Measurements from ENCODE around the gene ZNF804A. TPM values are rescaled to one million over a fixed set of nuclear protein-coding genes. Genes with fewer than 3 reads are reported as not detected.

ZNF804A gene
- polyA plus RNA-seq, 4 donors: 0.95 to 2.1 (median 1.6) TPM

DNA sequence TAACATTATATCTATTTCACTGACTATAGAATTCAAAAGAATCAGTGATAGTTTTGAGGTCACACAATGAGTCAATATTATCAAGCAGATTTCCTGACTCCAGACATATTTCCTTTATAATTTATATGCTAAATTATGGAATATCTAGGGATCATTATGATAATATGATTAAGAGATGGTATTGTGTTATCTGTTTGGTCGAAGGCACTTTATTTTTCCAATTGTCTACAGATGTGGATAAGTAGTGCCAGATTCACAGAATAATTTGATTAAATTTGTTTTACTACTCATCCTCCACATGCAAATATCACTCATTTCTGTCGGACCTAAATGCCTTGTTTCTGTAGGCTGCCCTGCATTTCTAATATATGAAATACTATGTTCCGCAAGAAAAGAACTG lies 4.4 kb downstream of the ZNF804A start:
- no peak for DNase-seq (ENCODE audit: low read depth in 4 of 4, low spot score in 2 of 4)

DNA sequence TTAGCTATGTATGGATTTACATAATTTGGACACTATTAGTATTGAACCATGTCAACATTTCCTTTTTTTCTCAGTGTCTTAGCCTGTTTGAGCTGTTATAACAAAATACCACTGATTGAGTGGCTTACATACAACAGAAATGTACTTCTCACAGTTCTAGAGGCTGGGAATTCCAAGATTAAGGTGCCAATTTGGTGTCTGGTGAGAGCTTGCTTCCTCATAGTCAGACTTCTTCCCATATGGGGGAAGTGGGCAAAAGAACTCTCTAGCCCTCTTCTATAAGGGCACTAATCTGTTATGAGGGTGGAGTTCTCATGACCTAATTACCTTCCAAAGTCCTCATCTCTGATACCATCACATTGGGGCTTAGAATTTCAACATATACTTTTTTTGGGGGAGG lies 12.6 kb downstream of the ZNF804A start:
- no peak for DNase-seq (ENCODE audit: low read depth in 4 of 4, low spot score in 2 of 4)

DNA sequence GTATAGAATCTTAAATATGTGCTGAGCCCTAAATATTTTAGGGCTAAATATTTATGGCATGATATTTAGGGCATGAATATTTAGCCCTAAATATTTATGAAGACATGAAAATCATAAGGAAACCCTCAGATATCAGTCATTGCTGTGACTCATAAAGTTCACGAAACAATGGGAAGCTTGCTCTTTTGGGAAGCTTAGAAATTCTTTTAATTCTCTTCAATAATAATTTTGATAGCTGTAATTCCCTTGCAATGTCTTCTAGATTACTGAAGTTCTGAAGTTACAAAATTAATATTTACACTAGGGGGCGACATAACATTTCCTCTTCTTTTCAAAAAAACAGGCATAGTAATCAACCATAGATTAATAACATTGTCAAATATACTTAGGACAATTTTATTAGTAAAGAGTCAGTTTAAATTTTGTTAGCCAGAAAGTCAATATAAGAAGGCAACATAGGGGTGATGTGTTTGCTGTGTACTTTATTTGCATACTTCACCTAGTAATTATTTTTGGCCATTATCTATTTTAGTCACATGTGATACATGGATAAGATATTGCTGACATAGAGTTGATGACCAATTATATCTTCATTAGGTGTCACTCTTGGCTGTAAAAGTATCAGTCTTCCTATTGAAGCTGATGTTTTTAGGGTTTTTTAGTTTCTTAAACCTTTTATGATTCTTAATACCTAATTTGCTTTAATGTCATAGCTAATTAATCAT lies 13.2 kb downstream of the ZNF804A start:
- peak in 1 of 4 donors; percentile 2 for DNase-seq (ENCODE audit: low read depth in 4 of 4, low spot score in 2 of 4)

DNA sequence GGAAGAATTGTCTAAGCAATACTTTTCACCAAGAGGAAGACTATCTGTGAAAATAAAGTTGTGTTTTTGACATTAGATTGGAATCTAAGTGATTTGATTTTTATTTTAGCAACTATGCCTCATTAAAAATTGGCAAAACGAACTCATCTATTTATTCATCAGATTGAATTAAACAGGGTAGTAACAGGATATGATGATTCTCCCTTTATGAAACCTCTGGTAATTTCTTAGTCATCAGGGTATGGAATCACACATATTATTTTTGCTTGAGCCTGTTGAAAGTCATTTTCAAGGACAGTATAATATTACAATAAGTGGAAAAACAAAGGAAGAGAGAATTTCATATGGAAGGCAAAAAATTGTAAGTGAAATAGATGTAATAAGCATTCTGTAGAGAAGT lies 22.0 kb downstream of the ZNF804A start:
- DNase-seq (ENCODE audit: low read depth in 4 of 4, low spot score in 2 of 4): no peak

DNA sequence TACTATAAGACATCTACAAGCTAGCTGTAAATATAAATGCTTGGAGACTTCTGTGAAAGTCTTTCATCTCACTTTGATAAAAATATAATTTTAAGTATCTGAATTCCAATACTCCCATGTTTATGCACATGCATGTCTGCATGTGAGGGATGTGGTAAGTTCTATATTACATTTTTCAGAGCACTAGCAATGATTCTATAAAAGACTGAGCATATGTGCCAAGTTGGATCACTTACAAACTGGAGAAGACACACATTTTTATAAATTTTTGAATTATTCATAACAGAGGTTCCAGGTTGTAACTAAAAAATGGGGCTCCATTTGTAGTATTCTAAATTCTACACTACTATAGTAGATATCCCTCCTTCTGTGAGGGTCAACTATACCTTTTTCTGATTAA lies 26.0 kb downstream of the ZNF804A start:
- no peak for DNase-seq (ENCODE audit: low read depth in 4 of 4, low spot score in 2 of 4)

DNA sequence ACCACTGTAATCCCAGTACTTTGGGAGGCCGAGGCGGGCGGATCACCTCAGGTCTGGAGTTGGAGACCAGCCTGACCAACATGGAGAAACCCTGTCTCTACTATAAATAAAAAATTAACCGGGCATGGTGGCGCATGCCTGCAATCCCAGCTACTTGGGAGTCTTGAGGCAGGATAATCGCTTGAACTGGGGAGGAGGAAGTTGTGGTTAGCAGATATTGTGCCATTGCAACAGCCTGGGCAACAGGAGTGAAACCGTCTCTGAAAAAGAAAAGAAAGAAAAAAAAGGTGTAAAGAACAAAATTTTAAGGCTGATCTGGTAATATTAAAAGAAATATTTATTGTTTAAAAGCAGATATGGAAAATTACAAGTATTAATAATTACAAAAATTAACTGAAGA lies 29.7 kb downstream of the ZNF804A start:
- no peak for DNase-seq (ENCODE audit: low read depth in 4 of 4, low spot score in 2 of 4)

DNA sequence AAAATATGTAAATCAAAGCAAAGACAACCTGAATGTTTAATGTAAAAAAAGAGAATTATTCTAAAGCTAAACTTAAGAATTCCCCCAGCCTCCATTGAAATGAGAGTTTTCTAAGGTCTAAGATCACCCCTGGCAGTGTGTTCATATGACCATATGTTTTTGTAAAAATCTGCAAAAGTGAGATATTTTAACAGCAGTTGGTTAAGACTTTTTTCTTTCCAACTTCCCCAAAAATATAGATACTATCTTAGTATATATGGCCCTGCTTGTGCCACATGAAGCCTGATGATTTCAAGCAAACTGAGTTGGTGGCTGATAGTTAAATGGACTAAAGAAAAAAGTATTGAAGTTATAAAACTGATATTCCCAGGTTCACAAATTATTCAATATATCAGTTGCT lies 35.4 kb downstream of the ZNF804A start:
- DNase-seq (ENCODE audit: low read depth in 4 of 4, low spot score in 2 of 4): no peak

DNA sequence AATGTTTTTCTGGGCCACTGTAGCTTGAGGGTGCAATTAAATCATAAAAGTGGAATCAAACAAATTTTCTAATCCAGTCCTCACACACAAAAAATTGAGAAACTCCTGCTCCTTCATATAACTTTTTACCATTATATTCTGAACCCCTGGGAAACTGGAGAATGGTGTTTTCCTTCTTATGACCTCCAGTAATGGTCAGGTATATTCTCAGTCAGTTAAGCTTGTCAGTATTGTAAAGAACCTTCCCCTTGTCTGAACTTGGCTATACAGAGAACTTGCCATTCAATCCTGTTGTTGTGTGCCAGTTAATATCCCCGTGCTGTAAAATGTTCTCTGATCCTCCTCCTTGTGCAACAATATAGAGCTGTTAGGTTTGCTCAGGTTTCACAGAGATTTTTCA lies 39.5 kb downstream of the ZNF804A start:
- no peak for DNase-seq (ENCODE audit: low read depth in 4 of 4, low spot score in 2 of 4)

DNA sequence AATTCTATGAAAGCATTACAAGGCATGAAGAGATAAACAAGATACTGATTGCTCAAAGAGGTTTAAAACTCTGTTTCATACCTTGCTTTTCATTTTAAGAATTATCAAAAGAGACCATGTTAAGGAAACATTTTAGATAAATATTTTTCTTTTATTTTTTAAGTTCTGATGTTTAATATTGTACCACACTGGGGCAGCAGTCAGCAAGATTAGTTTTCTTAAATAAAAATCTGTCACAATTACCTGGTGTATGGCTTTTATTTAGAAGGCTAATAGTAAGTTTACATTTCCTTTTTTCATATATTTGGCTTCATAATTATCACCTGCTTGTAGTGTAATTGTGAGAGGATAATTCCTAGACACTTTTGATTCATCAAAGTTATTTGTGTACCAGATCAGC lies 46.4 kb downstream of the ZNF804A start:
- DNase-seq (ENCODE audit: low read depth in 4 of 4, low spot score in 2 of 4): no peak

DNA sequence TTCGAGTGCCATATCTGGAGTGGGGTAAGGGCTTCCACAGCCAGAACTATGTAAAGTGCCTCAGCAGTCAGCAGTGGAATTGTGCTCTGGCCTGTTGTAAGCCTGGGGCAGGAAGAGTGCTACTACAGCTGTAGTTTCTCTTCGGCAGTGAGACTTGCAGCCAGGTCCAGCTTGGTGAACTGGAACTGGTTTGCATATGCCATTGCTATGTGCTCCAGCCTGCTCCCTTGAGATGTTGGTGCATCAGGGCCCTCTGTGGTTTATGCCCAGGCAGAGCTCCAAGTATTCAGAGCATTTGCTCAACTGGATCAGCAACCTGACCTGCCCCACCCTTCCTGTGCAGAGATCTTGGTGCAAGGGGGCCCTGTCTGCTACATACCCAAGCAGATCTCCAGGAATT lies 47.8 kb downstream of the ZNF804A start:
- DNase-seq (ENCODE audit: low read depth in 4 of 4, low spot score in 2 of 4): no peak

DNA sequence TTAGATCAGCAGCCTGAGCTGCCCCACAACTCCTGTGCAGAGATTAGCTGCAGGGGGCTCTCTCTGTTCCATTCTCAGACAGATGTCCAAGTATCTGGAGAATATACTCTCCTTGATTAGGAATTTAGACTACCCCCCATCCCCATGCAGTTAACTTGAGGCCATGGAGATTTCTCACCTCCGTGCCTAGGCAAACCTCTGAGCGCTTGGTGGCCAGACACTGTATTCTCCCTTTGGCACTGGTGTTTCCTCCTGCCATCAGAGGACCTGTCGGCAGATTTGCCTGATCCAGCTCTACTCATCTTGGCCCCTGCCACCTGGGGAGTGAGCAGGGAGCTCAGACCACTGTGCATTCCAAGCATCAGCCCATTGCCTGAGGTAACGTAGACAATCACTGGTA lies 48.3 kb downstream of the ZNF804A start:
- DNase-seq (ENCODE audit: low read depth in 4 of 4, low spot score in 2 of 4): no peak

DNA sequence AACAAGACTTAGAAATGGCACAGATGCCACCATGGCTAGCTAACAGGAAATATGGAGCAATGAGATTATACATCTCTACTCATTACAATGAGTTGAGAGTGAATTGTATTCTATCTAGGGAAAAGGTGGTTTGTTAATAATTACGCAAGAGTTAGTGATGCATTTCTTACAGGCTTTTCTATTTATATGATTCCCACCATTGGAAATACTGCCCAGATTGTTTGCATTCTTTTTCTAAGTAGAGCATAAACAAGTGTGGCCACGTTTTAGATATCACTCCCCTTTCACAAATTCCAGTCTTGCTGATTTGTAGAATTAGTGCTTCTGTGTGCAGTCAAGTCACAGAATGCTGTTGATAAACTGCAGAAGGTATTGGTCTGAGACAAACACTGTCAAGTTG lies 56.6 kb downstream of the ZNF804A start:
- DNase-seq (ENCODE audit: low read depth in 4 of 4, low spot score in 2 of 4): no peak

DNA sequence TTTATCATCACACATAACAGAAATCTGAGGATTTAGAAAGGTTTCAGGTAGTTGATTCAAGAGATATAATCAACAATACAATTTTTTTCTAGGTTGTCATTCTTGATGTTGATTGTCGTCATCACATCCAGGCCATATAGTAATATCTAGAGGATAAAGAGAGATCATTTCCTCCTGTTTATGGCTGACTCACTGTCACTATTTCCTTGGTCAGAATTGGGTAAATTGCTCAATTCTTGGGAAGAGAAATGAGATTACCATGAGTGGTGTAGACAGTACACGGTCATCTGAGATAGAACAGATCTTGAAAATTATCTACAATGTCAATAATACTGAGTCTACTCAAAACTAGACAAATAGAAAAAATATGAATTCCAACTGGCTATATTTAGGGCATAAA lies 78.8 kb downstream of the ZNF804A start:
- no peak for DNase-seq (ENCODE audit: low read depth in 4 of 4, low spot score in 2 of 4)

DNA sequence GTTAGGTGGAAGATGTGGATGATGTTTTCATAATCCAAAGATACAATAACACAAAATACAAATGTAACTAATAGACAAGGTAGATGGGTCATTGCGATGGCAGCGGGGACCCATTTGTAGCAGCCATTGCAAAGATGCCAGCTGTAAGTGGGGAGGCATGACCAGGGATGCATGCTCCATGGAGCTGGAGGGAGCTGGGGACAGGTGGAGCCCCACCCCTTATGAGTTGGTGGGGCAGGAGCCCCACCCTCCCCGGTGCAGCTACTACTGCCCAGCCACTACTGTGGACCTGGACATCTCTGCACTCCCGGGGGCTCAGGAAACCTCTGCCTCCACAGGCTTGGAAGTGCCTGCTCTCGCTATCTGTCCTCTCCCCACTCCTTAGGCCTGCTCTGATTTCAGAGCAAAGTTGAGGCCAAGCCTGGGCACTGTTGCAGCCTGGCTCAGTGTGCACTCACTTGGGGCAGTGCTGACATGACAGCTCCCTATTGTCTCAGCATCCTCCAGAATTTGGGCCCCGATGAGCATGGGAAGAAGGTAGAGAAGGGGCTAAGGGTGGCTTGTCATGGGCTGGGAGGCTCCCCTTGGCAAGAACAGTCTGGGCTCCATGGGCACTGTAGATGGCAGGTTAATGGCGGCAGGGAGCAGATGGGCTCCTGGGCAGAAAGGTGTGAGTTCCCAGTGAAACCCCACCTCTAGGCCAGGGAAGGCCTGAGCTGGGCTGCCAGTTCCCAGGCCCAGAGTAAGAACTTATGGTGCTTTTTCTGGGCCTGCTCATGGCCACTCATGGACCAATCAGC lies 81.1 kb downstream of the ZNF804A start:
- no peak for DNase-seq (ENCODE audit: low read depth in 4 of 4, low spot score in 2 of 4)

DNA sequence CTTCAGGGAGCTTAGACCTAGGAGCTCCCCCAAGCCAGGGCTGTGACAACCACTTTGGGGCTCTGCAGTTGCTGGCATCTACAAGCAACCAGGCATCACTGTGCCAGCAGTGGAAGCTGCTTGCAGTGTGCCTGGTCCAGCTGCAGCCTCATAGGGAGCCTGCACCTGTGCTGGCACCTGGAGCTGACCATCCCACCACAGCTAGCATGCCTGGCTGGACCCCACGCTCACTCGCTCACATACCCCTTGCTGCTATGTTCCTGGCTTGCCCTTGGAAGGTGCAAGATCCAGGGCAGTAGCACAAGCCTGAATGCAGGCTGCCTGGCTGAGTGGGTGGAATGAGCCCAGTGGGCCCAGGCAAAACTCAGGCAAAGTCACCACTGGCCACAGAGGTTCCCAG lies 82.5 kb downstream of the ZNF804A start:
- DNase-seq (ENCODE audit: low read depth in 4 of 4, low spot score in 2 of 4): no peak

DNA sequence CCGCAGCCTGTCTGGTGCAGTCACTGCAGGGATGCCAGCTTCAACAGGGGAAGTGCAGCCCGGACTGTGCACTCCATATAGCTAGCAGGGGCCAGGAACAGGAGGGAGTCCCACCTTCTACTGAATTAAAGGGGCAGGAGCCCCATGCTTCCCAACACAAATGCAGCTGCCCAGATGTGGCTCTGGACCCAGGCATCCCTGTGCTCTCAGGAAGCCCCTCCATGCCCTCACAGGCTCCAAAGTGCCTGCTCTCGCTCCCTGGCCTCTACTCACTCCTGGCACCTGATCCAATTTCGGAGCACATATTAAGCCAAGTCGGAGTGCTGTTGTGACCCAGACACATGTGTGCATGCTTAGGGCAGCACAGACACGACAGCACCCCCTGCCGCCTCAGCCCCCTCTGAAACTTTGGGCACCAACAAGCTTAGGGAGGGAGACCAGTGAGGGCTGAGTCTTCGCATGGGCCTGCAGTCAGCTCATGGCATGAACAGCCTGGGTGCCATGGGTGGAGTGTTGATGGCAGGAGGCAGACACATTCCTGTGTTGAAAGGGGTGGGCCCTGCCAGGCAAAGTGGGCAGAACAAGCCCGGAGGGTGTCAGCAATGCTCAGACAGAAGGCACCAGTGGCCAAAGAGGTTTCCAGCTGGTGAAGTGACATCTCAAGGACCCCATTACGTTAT lies 83.5 kb downstream of the ZNF804A start:
- DNase-seq (ENCODE audit: low read depth in 4 of 4, low spot score in 2 of 4): no peak

DNA sequence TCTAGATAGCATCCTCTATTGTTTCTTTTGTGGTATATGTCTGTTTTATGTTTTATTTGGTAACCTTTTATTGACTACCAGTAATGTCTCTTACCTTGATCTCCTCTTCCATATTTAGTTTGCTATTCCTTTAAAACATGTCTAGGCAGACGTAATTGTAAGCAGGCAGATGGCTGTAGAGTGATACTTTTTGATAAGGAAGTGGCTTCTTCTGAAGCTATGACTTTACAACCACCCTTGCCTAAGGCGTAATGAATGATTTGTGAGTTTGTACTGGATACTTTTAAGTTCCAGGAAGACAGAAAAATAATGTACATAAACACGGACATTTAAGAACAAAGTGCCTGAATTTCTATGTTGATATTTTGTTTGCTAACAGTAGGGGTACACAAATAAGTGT lies 85.6 kb downstream of the ZNF804A start:
- no peak for DNase-seq (ENCODE audit: low read depth in 4 of 4, low spot score in 2 of 4)

DNA sequence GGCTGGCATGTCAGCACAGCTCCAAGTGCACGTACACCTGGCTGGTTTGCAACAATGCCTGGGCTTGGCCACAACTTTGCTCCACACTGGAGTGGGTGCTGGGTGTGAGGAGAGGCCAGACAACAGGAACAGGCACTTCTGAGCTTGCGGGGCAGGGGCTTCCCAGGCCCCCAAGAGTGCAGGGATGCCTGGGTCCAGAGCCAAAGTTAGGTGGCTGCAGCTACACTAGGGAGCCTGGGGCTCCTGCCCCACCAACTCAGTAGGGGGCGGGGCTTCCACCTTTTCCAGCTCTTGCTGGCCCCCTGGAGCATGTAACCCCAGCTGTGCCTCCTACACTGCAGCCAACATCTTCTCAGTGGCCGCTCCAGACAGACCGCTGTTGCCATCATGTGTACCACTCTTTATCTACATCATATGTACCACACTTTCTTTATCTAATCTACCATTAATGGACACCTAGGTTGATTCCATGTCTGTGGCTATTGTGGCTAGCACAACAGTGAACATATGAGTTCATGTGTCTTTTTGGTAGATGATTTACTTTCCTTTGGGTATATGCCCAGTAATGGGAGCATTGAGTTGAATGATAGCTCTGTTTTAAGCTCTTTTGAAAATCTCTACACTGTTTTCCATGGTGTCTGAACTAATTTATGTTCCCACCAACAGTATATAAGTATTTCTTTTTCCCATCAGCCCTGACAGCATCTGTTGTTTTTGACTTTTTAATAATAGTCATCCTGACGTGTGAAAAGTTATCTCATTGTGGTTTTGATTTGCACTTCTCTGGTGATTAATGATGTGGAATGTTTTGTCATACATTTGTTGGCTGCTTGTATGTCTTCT lies 87.9 kb downstream of the ZNF804A start:
- DNase-seq (ENCODE audit: low read depth in 4 of 4, low spot score in 2 of 4): no peak

DNA sequence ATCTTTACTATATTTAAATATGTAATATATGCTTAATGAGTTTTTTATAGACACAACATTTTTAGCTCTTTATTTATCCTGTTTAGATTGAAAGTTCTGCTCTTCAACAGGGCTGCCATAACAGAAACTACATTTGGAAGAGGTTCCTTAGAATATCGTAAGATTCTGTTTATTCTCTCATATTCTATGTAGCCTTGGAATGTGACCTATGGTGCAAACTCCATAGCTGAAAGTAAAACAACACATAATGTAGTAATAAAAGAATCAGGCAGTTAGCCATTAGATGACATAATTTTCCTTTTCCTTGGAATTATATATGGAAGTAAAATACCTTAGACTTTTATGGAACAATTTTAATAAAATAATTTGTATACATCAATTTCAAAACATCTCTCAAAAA lies 91.3 kb downstream of the ZNF804A start:
- no peak for DNase-seq (ENCODE audit: low read depth in 4 of 4, low spot score in 2 of 4)

DNA sequence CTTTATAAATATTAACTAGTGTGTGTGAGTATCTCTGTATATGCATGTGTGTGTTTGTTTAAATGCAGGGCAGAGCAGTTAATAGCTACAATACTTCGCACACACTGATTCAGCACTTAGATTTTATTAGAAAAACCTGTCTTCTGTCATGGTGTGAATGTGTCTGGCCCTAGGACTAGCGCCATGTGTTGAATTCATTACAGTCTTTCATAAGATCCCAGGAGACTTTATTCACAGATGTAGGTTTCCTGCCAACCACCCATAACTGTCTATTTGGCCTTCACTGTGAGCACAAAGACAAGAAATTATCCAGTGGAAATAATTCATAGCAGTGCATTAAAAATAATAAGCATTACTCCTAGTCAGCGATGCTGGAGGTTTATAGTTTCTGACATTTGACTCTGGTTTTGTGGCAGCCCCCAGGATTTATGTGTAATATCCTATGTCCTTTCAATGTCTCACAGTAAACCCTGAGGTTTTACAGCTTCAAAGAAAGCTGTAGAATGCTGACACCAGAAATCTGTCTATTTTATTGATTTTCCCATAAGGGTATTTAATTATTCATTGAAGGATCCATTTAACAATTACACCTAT lies 93.9 kb downstream of the ZNF804A start:
- peak in 1 of 4 donors; percentile 2 for DNase-seq (ENCODE audit: low read depth in 4 of 4, low spot score in 2 of 4)
